ENCODE data around the gene RNU5B-1.
"Not testable (repeated sequence)": the region's sequence is repeated elsewhere in the genome, so short reads cannot be mapped to it uniquely, and the experiment has no call there.

RNU5B-1 gene

DNA sequence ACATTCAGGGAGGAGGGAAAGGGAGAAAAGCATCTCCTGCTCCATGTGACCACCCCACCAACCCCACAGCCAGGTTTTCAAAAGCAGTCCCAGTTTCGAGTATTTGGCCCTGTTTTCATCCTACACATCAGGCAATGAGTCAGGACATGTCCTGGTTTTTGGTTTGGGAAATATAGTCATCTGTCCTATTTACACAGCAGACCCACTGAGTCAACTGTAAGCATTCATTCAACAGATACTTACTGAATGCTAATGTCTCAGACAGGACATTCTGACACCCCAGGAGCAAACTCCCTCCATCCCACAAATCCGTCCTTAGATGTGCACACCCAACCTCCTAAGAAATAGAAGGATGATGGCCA is 40.4 kb downstream of the RNU5B-1 start:
- DNase-seq = no peak

- DNase-seq = no peak
These were observed 42.5 kb downstream of the RNU5B-1 start for GRCh38 chr15:65346856-65347598.

DNA sequence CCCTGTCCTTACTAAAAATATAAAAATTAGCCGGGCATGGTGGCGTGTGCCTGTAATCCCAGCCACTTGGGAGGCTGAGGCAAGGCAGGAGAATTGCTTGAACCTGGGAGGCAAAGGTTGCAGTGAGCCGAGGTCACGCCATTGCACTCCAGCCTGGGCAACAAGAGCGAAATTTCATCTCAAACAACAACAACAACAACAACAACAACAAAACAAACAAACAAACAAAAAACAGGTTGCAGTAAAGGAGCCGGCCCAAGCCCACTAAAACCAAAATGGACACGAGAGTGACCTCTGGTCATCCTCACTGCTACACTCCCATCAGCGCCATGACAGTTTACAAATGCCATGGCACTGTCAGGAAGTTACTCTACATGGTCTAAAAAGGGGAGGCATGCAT is 43.3 kb downstream of the RNU5B-1 start:
- not testable (repeated sequence) for DNase-seq

DNA sequence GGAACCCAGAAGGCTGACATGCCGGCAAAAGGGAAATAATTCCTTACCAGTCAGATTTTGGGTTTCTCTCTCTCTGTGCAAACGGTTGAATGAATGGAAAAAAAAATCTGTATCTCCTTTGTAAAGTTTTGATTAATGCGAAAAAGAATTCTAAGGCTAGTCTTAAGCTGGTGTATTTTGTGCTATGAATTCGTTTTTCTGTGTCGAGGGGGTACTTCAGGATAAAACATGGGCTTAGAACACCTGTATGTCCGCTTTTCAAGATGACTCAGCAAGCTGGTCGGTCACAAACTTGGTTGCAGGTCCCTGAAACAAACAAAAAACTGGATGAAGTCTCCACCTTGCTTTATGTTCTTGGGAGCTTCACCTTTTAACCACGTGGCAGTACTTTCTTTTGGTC is 44.9 kb downstream of the RNU5B-1 start:
- DNase-seq = no peak

GRCh38 chr15:65351972-65352371 is 47.5 kb downstream of the RNU5B-1 start:
- not testable (repeated sequence) for DNase-seq

Measured in stimulated activated CD4-positive, alpha-beta T cell treated with anti-CD3 and anti-CD28 coated beads, Interleukin-4, amount 100 ng/mL, for 4 hours (primary cell).